Activated naive CD8-positive, alpha-beta T cell treated with anti-CD3 and anti-CD28 coated beads, Interleukin-2, amount 50 U/mL, for 16 hours (primary cell): ENCODE results near the gene DNMT1.
A peak's percentile ranks its signal among the peaks of the same experiment; 100 is the strongest.
"Not testable (repeated sequence)": the region's sequence is repeated elsewhere in the genome, so short reads cannot be mapped to it uniquely, and the experiment has no call there.

Experiments used
- DNase-seq: peaks from one replicate; pipeline ENCODE4 v3.0.0-alpha.2; 2020; ENCODE audit warnings: low read depth, low spot score

Gene DNMT1

DNA sequence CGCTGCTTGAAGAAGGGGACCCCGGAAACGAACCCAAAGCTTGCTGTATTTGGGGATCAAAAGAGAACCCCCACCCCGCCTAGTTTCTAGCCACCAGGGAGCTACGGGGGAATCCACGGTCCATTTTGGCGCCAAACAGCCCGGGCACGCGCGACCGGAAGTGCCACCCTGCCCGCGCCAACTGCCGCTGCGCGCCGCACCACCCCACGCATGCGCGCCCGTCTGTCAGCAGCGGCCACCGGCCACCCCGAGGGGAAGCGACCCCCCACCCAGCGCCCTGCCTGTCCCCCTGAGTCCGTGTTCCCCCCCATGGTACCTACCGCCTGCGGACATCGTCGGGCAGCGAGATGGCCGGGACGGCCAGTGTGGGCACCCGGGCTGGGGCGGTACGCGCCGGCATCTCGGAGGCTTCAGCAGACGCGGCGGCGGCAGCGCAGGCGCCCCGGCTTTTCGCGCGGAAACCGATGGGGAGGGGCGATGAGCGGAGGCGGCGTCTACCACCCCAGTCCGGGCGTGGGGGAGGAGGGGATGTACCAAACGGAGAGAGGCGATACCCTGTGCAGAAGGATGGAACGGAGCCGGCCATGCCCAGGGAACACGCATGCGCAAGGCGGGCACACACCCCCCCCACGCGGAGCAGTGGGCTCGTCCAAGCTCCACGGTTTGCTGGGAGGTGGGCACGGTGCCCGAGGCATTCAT is at the start of gene DNMT1:
Gene DNMT1 (minus strand): TSS at position 454 of the 699 bp plus-strand sequence. CDS start 54 bp downstream, at position 400.
- DNase-seq = peak; percentile 95

GRCh38 chr19:10243606-10244005 is 48.9 kb upstream of the DNMT1 start:
- no peak for DNase-seq

DNA sequence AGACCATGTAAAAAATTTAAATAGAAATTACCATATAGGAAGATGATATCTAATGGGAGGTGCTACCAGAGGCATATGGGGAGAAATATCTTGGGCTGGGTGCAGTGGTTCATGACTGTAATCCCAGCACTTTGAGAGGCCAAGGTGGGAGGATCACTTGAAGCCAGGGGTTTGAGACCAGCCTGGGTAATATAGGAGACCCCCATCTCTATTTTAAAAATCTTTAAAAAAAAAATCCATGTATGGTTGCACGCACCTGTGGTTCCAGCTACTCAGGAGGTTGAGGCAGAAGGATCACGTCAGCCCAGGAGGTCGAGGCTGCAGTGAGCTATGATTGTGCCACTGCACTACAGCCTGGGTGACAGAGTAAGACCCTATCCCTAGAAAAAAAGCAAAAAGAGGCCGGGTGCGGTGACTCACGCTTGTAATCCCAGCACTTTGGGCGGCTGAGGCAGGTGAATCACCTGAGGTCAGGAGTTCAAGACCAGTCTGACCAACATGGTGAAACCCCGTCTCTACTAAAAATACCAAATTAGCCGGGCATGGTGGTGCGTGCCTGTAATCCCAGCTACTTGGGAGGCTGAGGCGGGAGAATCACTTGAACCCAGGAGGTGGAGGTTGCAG is 47.2 kb upstream of the DNMT1 start:
- DNase-seq = not testable (repeated sequence)

GRCh38 chr19:10238172-10238783 is 43.5 kb upstream of the DNMT1 start:
- DNase-seq = no peak

- DNase-seq = no peak
Measured at GRCh38 chr19:10237702-10238101, 42.9 kb upstream of the DNMT1 start.

DNA sequence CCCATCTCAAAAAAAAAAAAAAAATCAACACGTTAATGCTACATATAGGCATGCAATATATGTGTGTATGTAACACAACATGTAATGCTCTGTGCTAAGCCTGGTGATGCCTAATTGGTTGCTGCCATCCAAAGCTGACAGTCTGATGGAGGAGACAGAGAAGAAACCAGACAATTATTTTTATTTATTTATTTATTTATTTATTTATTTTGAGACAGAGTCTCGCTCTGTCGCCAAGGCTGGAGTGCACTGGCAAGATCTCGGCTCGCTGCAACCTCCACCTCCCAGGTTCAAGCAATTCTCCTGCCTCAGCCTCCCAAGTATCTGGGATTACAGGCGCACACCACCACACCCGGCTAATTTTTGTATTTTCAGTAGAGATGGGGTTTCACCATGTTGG is 40.7 kb upstream of the DNMT1 start:
- not testable (repeated sequence) for DNase-seq

- DNase-seq = no peak
Measured at GRCh38 chr19:10235003-10235402, 40.2 kb upstream of the DNMT1 start.

- no peak for DNase-seq
Measured at GRCh38 chr19:10233946-10234345, 39.2 kb upstream of the DNMT1 start.

DNA sequence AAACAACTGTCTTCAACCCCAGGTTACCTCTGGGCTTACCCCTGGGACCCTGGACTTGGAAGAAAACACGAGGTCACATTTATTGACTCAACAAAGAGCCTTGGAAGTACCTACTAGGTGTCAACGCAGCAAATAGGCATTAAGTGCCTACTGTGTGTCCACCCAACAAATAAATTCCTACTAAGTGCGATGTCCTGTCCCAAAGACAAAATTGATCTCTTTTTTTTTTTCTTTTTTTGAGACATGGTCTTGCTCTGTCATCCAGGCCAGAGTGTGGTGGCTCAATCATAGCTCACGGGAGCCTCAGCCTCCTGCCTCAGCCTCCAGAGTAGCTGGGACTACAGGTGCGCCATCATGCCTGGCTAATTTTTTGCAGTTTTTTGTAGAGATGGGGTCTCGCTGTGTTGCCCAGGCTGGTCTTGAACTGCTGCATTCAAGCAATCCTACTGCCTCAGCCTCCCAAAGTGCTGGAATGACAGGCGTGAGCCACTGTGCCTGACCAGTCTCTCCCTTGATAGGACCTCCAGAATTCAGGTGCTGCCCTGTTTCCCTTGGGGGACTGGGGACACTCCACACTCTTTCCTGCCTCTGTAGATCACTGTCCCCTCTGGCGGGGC is 37.0 kb upstream of the DNMT1 start:
- no peak for DNase-seq

DNA sequence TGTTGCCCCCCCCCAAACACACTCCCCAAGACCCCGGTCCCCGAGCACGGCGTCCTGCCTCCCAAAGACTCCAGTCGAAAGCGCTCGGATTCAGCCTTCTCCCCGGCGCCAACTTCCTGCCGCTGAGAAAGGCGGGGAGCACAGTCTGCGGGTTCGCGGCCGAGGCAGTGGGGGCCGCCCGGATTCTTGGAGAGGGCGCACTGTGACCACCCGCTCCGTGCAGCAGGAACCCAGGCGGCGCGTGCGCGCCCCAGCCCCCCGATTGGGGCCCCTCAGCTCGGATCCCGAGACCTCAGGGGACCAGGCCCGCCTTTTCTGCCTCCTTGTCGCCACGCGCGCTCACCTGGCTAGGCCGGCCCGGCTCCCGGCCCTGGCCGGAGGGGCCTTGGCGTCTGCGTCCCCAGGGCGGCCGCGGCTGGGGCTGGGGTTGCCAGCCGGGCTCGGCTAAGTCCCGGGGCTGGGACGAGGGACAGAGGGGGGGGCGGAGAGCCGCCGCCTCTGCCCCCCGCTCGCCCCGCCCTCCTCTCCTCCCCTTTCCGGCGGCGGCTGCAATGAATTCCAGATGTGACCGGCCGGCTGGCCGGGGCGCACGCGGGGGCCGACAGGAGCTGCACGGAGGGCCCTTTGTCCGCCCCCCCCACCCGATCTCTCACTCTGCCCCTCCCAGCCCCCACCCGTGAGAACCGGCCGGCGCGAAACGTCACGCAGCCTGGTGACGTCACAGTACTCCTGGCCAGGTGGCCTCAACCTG is 36.3 kb upstream of the DNMT1 start, which contains the start of gene S1PR2:
Gene S1PR2 (minus strand): TSS at position 471 of the 751 bp plus-strand sequence. CDS start 6,426 bp downstream, outside the sequence.
- DNase-seq = peak; percentile 37

DNA sequence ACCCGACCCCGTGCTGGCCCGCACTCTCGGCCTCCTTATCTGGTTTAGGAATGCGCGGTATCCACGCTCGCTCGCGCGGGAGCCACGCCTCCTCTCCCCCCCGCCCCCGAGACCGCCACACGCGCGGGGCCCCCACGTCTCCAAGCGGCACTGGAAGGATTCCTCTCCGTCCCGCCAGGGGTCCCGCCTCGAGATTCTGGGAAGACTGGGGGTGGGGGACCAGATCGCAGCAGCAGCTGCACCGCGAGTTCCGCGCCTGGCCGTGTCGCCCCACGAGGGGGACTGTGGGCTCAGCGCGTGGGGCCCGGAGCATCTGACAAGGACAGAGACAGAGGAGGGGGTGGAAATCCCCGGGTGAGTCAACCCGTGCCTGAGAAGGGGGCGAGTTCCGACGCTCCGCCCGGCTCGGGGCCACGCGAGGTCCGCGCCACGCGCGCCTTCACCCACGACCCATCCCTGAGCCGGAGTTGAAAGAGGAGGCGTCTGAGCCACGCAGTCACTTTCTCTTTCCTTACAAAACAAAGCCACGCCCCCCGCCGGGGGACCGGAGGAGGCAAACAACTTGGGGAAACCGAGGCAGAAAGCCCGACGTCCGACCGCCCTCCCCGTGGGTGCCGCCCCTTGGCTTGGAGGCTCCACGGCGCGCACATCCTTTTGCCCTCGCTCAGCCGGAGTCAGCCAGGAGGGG is 35.6 kb upstream of the DNMT1 start:
- DNase-seq = peak; percentile 42

DNA sequence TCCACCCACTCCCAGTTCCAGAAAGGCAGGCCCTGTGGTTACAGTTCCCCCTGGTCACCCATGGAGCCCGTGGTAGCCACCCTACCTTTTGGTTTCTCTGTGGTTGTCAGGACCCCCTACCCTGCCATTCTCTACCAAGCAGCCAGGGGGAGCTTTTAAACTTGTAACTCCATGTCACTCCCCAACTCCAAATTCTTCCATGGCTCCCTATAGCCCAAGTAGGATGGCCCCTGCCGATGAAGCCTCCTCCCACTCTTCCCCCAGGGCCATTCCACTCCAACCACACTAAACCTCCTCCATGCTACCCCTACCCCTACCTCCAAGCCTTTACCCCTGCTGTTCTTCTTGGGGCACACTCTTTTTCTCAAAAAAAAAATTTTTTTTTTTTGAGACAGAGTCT is 34.2 kb upstream of the DNMT1 start:
- DNase-seq = no peak

GRCh38 chr19:10228393-10228792 is 33.6 kb upstream of the DNMT1 start:
- DNase-seq = no peak

- DNase-seq = no peak
Measured at GRCh38 chr19:10227026-10227971, 32.5 kb upstream of the DNMT1 start.

DNA sequence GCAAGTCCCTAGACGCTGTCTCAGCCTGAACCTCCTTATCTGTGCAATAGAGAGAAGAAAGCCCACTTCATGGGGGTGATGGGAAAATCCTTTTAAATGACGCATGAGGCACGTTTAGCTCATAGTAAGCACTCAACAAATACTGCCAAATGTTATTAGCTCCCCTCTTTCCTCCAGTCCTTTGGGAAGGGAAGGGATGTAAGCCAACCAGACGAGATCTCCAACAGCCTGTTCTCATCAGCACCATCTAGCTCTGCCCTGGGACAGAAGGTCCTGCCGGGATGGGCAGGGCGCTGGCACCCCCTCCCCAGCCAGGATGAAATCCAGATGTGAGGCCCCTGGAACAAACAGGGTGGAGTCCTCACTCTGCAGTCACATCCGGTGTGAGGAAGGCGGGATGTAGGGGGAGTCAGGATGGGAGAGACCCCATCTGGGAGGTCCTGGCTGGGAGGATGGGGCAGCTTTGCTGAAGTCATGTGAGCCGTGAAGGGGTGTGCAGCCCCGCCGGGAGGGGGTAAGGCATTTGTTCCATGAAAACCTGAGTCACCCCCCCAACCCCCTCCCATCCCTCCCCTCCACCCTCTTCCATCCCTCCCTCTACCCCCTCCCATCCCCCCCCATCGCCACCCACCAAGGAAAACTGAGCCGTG is 31.7 kb upstream of the DNMT1 start:
- no peak for DNase-seq

DNA sequence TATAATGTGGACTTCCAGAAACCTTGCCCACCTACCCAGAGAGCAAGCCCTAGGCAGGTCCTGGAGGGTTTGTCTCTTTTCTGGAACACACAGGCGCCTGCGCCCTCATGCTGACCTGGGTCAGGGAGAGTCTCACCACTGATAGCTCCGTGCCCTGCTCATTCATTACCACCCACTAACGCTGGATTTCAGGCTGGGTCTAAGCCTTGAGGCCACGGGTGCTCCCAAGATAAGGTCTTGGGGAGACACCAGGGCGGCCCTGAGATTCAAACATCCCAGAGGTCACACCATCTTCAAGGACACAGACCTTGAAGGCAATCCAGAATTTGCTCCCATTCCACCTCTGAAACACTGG is 31.2 kb upstream of the DNMT1 start:
- DNase-seq = no peak

- DNase-seq = no peak
Measured at GRCh38 chr19:10224337-10224736, 29.6 kb upstream of the DNMT1 start.

DNA sequence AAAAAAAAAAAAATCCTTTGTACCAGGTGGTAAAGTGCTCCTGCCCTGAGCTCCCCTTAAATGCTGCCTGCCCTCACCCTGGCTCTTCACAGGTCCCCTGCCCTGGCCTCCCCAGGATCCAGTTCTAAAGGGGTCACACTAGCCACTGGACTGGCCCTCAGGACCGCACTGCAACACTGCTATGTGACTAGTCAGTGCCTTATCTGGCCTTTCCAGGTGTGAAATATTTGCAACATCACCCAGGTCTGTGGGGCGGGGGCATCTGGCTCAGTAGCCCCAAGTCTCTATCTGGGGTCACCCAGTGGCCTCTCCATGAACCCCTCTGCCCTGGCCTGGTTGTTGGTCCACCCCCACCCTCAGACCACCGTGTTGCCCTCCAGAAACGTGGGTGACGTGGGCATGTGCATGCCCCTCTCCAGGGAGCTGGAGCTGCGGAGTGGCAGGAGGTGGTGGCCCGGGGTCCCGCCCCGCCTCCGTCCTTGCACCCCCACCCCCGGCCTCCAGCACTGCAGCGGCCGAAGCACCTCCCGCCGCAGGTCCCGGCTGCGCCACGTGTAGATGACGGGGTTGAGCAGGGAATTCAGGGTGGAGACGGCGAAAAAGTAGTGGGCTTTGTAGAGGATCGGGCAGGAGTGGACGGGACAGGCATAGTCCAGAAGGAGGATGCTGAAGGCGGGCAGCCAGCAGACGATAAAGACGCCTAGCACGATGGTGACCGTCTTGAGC is 28.9 kb upstream of the DNMT1 start:
- no peak for DNase-seq
